Upper lobe of left lung (tissue), 6 donors: ENCODE results near the gene ISX. TPM values are rescaled to one million over a fixed set of nuclear protein-coding genes. Genes with fewer than 3 reads are reported as not detected.
"Not testable (repeated sequence)": the region's sequence is repeated elsewhere in the genome, so short reads cannot be mapped to it uniquely, and the experiment has no call there.

Experiments used
- ATAC-seq, 2 donors: fragments of 200-7000 bp; cut with Tn5 transposase; one replicate each; pipeline ENCODE4 v1.9.1; 2022; ENCODE audit warnings: mild to moderate bottlenecking in 2 of 2, moderate library complexity in 2 of 2; ENCODE audit not compliant: low FRiP score in 2 of 2
- DNase-seq, 2 donors: peaks; one replicate each; pipeline ENCODE4 v3.0.0-alpha.2; 2019 to 2020
- H3K27ac ChIP-seq, 4 donors: fragments of 200-600 bp; sonication (generic); one replicate each; pipeline ENCODE4 v1.5.1; 2016 to 2019
- H3K27me3 ChIP-seq, 4 donors: fragments of 200-600 bp; sonication (generic); one replicate each; pipeline ENCODE4 v1.5.1; 2017 to 2019
- H3K36me3 ChIP-seq, 4 donors: fragments of 200-600 bp; sonication (generic); one replicate each; pipeline ENCODE4 v1.5.1; 2016 to 2019
- H3K4me1 ChIP-seq, 4 donors: fragments of 200-600 bp; sonication (generic); one replicate each; pipeline ENCODE4 v1.5.1; 2018 to 2019
- H3K4me3 ChIP-seq, 4 donors: fragments of 200-600 bp; sonication (generic); one replicate each; pipeline ENCODE4 v1.5.1; 2017 to 2019; ENCODE audit warnings: mild to moderate bottlenecking in 2 of 4, moderate library complexity in 1 of 4
- H3K9me3 ChIP-seq, 4 donors: fragments of 200-600 bp; sonication (generic); one replicate each; pipeline ENCODE4 v1.5.1; 2018 to 2019
- EP300 ChIP-seq, 4 donors: sonication (generic); formaldehyde crosslinking; IDR thresholded peaks; one replicate each; pipeline ENCODE4 v1.5.1; 2017; ENCODE audit warnings: antibody characterized with exemption in 4 of 4, control low read depth in 2 of 4
- POLR2A ChIP-seq, 4 donors: fragments of 450-650 bp; IDR thresholded peaks; one replicate each; pipeline ENCODE4 v1.5.1; 2016 to 2017; ENCODE audit warnings: antibody characterized with exemption in 4 of 4, mild to moderate bottlenecking in 2 of 4
- POLR2AphosphoS5 ChIP-seq, 2 donors: sonication (generic); formaldehyde crosslinking; IDR thresholded peaks; one replicate each; pipeline ENCODE4 v1.5.1; 2017; ENCODE audit warnings: antibody characterized with exemption in 2 of 2
- WGBS, 2 donors: methylation state at CpG; one replicate each; pipeline ENCODE4 v1.1.5; 2017 to 2018; 5-methylcytosine and 5-hydroxymethylcytosine counted together
- total RNA-seq, 6 donors: library from RNA; depleted of rRNA in 4 of 6; stranded (reverse); fragments of >200 nt in 4 of 6; gene quantifications; one replicate each; pipeline versions ENCODE4 v1.1.0 to v1.2.1, GENCODE V29; 2016 to 2021
- TF ChIP-seq, protein P1 (sequence below), 6 experiments: fragments of 450-650 bp in 4 of 6; fragments of 200-600 bp in 2 of 6; sonication (generic) in 2 of 6; IDR thresholded peaks; one replicate each; pipeline ENCODE4 v1.5.1; 2016 to 2019; ENCODE audit warnings: antibody characterized with exemption in 6 of 6
- donor health status: DM: no; HTN: no; CAD: no; lungs with moderate emphysema.
- donor health status: DM: no; HTN: yes; CAD: no; lungs with severe emphysema.

Gene ISX
- total RNA-seq, 6 donors from 2014 or later: not detected

DNA sequence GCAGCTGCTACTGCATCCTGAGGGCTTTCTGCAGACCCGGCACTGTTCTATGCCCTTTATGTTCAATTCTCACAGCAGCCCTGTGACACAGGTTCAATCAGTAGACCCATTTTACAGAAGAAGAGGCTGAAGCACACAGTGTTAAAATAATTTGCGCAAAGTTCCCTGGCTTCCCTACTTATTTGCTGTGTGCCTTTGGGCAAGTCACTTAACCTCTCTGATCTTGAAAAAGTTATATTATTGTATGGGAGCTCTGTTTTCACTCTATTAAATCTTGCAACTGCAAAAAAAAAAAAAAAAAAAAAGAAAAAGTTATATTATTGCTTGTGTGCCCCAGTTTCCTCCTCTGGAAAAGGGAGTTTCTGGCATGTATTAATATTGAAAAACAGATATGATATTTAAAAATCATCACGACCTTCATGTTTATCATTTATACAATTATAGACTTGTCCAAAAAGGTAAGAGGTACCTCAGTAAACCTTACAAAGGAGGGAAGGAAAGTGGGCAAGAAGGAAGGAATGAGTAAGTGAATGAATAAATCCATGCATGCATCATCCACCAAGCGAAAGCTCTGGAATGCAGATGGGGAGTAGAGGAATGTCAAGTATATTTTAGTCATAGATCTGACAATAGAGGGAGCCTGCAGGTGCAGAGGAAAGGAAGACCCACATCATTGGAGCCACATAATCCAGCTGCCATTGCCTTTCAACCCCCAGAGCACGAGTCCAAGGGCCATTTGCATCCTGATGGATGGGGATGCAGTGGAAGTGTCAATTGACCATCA is 21.2 kb upstream of the ISX start:
- Histone ChIP-seq H3K27me3 (no peaks in the 10 kb centered on the region), H3K4me3 (no peak overlapping the region), H3K4me1 (no peaks in the 10 kb centered on the region), H3K9me3 (no peaks in the 10 kb centered on the region), H3K27ac (no peak overlapping the region), H3K36me3 (no peaks in the 10 kb centered on the region)
- 76 to 83% methylated on average over 5 of the region's 5 CpGs for WGBS, 2 donors
- ATAC-seq (no peak), DNase-seq (no peak)
- TF ChIP-seq, protein P1, sequence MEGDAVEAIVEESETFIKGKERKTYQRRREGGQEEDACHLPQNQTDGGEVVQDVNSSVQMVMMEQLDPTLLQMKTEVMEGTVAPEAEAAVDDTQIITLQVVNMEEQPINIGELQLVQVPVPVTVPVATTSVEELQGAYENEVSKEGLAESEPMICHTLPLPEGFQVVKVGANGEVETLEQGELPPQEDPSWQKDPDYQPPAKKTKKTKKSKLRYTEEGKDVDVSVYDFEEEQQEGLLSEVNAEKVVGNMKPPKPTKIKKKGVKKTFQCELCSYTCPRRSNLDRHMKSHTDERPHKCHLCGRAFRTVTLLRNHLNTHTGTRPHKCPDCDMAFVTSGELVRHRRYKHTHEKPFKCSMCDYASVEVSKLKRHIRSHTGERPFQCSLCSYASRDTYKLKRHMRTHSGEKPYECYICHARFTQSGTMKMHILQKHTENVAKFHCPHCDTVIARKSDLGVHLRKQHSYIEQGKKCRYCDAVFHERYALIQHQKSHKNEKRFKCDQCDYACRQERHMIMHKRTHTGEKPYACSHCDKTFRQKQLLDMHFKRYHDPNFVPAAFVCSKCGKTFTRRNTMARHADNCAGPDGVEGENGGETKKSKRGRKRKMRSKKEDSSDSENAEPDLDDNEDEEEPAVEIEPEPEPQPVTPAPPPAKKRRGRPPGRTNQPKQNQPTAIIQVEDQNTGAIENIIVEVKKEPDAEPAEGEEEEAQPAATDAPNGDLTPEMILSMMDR (IDR thresholded peaks at IDR 0.05): no peak
- TF ChIP-seq POLR2AphosphoS5 (IDR thresholded peaks at IDR 0.05) (no peak), POLR2A (IDR thresholded peaks at IDR 0.05) (no peak), EP300 (IDR thresholded peaks at IDR 0.05) (no peak)

DNA sequence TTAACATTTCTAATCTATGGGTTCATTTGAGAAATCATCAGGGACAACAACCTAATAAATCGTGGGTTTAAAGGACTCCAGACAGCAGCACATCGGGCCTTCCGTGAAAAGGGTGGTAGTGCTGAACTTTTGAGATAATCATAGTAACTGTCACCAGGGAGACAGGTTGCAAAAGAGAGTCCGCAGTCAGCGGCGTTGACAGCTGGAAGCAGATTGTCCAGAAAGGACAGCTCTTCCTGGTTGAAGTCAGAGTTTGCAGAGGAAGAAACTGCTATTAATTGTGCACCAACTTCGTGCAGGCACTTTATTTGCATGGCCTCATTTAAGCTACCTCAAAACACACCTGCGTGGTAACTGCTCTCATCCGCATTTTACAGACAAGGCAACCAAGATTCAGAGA is 20.5 kb upstream of the ISX start:
- Histone ChIP-seq H3K27ac (no peak overlapping the region), H3K4me1 (no peaks in the 10 kb centered on the region), H3K27me3 (no peaks in the 10 kb centered on the region), H3K36me3 (no peaks in the 10 kb centered on the region), H3K4me3 (no peak overlapping the region), H3K9me3 (no peaks in the 10 kb centered on the region)
- TF ChIP-seq EP300 (IDR thresholded peaks at IDR 0.05) (no peak), POLR2A (IDR thresholded peaks at IDR 0.05) (no peak), POLR2AphosphoS5 (IDR thresholded peaks at IDR 0.05) (no peak)
- TF ChIP-seq, protein P1 (IDR thresholded peaks at IDR 0.05): no peak
- DNase-seq: no peak
- no peak for ATAC-seq
- 60 to 76% methylated on average over 9 of the region's 9 CpGs for whole genome bisulfite sequencing, 2 donors

GRCh38 chr22:35046744-35047462 is 19.1 kb upstream of the ISX start:
- TF ChIP-seq POLR2AphosphoS5 (IDR thresholded peaks at IDR 0.05) (no peak), EP300 (IDR thresholded peaks at IDR 0.05) (no peak), POLR2A (IDR thresholded peaks at IDR 0.05) (no peak)
- TF ChIP-seq, protein P1 (IDR thresholded peaks at IDR 0.05): no peak
- no peak for ATAC-seq
- H3K4me3 ChIP-seq: no peak overlapping the region
- no peaks in the 10 kb centered on the region for H3K9me3 ChIP-seq
- H3K27me3 ChIP-seq: no peaks in the 10 kb centered on the region
- WGBS, 2 donors: 87 to 92% methylated on average over 12 of the region's 12 CpGs
- H3K27ac ChIP-seq: no peak overlapping the region
- DNase-seq: no peak
- no peaks in the 10 kb centered on the region for H3K36me3 ChIP-seq
- no peaks in the 10 kb centered on the region for H3K4me1 ChIP-seq

- ATAC-seq, H3K36me3 ChIP-seq, H3K27ac ChIP-seq, H3K4me1 ChIP-seq, H3K4me3 ChIP-seq, H3K9me3 ChIP-seq, DNase-seq, H3K27me3 ChIP-seq: not testable (repeated sequence)
- 89 to 90% methylated on average over 4 of the region's 4 CpGs for WGBS, 2 donors
Measured at GRCh38 chr22:35050038-35050437, 15.9 kb upstream of the ISX start.

- TF ChIP-seq POLR2A (IDR thresholded peaks at IDR 0.05) (no peak), POLR2AphosphoS5 (IDR thresholded peaks at IDR 0.05) (no peak), EP300 (IDR thresholded peaks at IDR 0.05) (no peak)
- TF ChIP-seq, protein P1 (IDR thresholded peaks at IDR 0.05): no peak
- Histone ChIP-seq H3K4me3 (no peak overlapping the region), H3K36me3 (no peaks in the 10 kb centered on the region), H3K27me3 (no peaks in the 10 kb centered on the region), H3K9me3 (no peaks in the 10 kb centered on the region), H3K27ac (no peak overlapping the region), H3K4me1 (no peaks in the 10 kb centered on the region)
- ATAC-seq (no peak), DNase-seq (no peak)
- WGBS, 2 donors: 73 to 78% methylated on average over 6 of the region's 6 CpGs
Measured at GRCh38 chr22:35051013-35051535, 14.9 kb upstream of the ISX start.
